HG02981 (cell line): ENCODE data around the gene PRKCH.

Source experiments
- ATAC-seq: cut with Tn5 transposase; IDR thresholded peaks from one replicate; pipeline ENCODE4 v1.9.1; 2021; ENCODE audit warnings: mild to moderate bottlenecking, moderate library complexity; ENCODE audit not compliant: unreplicated experiment

Gene PRKCH

DNA sequence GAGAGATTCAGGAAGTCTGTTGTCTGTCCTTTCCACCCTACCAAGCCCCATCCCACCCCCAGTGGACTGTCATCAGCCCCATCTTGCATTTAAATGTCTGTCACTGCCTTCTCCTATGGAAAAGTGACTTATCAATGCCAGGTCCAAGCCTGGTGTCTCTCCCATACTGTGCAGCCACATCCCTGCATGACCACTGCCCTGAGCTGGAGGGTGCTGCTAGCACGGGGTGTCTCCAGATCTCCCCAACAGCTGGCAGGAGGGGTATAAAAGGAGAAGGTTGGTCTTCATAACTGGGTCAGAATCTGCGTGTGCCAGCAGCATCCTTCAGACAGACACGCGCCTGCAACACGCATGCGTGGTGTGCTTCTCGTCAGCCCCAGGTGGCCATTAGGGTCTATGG, 219.6 kb downstream of the PRKCH start:
- ATAC-seq: no peak

DNA sequence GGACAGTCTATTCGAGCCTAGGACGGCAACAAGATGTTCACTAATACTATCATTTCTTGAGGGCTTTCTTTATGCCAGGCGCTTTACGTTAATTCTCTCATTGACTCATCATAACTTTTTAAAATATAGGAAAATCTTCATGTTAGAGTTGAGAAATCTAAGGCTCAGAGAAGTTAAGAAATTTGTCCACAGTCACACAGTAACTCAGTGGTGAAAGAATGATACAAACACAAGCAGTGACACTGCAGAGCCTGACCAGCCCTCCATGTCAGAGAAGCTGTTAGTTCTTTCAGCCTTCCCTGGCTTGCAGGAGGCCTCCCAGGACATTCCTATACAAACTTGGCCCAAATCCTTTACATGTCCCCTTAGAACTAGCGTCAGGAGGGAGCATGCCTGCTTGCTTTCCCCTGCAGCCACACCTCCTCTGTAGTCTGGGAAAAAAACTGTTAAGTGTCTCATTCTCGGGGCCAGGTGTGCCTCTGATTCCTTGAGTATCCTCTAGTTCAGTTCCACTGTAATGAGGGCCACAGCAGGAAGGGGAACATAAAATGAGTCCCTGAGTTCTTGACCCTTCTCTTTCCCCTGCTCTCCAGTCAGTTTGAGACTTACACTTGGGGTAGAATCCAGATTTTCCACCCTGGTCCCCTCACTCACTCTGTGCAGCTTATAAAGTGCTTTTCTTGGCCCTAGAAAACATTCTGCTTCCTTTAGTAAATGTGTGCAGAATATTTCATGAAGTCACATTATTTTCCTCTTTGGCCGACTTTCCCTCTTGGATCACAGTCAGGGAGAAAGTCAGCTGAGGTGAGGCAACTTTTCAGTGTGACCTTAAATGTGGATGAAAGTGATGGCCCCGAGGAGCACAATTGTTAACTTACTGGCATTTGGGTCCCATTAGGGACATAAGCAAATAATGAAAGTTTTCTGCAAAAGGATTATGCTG, 221.7 kb downstream of the PRKCH start:
- ATAC-seq: no peak

DNA sequence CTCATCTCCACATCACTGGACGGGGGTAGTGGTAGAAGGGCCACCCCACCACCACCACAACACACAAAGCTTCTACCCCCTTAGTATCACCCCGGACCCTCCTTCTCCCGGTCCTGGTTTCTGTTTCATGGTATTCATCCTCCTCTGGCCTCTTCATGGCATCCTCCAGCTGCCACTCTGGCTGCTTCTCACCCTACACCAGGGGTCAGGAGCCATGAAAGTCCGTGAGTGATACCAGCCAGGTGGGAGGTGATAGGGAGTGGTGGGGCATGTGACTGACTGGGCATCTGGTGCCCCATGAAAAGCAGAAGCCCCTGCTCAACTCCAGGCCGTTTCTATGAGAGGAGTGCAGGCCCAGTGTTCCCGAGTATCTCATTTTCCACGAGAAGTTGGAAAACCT, 222.6 kb downstream of the PRKCH start:
- no peak for ATAC-seq

DNA sequence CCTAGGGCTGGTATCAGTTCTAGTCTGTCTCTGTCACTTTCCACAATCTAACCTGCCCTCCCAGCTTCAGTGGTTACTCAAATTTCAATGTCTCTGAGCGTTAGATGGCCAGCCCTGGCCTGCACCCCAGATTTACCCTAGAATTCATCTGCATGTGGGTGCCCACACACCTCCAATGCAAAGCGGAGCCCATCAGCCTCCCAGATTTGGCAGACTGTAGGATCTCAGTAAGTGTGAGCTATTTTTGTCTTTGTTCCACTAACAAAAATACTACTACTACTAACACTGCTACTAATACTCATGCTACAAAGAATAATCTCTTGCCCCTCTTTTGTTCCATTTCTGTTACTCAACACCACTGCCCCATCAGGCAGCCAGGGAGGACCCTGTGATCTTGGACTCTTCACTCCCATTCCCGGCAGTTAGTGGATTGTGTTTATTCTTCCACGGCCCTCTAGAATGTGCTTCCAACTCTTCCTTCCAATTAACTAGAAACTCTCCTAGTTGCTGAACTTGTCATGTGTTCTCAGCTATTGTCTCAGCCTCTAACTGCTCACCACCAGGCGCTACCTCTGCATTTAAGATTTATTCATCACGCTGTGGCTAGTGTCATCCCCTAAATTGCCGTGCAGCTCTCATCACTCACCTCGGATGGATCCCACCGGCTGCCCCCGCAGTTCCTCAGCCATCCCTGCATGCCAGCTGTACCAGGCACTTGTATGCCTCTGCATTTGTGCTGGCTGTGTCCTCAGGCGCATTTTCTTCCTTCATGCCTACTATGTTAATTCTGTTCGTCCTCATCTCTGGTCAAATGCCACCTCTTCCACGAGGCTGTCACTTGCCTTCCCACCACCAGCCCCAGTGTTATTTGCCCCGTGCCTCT, 223.3 kb downstream of the PRKCH start:
- ATAC-seq: no peak

DNA sequence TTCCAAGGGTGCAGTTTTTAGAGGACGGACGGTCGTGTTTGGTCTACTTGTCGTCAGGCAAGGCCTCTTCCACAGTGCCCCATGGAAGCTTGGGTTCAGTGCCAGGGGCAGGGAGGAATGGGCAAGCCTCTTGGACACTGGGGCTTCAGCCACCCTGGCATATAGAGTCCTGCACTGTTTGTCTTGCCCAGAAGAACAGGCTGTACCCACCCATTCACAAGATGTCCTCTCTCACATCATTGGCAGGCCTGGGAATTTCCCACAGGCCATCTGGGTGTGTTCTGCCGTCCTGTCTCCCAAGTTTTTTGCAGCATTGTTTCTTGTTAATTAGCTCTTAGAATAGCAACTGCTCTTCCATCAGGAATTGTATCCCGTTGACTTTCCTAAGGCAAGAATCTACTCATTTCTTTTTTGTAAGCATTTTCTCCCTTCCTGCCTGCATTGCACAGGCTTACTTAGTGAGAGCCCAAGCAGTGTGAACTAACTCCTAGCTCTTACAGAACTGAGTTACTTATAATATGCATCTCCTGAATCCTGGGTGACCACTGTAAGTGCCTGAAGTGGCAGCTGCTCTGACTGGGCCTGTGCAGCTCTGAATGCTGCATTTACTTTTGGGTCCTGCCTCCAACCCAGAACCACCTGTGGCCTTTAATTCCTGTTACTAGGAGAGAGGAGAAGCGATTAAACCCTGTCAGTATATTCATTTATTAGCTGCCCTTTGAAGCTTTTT, 224.5 kb downstream of the PRKCH start:
- no peak for ATAC-seq

DNA sequence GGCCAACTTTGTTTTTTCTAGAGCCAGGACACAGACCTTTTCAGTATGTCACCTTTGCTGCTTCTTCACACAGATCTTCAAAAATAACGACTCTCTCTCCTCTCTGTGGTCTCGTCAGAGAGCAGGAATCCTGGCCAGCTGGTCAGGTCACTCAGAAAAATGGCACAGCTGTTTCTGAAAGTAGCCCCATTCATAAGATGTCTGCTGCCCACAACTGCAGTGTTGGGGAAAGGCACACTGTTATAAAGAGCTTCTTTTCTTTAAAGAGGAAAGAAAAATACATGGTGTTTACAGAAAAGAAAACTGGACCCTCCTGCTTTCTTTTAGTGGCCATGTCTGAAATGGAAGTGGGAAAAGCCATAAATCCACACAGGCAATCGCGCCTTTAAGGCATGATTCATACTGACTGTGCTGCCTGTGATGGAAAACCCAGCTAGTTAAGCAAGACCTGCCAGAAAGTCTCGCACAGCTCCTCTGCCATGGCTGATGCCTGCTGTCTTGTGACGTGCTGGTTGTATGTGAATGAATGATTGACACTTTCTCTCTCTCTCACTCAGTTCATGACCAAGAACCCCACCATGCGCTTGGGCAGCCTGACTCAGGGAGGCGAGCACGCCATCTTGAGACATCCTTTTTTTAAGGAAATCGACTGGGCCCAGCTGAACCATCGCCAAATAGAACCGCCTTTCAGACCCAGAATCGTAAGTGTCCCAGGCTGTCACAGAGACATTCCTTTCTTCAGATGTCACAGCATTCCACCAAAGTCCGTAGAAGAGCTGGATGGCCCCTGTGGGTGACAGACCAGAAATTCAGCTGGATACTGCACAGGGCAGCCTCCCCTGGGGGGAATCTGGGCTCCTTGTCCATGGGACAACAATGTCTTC, 226.0 kb downstream of the PRKCH start:
- ATAC-seq: no peak

DNA sequence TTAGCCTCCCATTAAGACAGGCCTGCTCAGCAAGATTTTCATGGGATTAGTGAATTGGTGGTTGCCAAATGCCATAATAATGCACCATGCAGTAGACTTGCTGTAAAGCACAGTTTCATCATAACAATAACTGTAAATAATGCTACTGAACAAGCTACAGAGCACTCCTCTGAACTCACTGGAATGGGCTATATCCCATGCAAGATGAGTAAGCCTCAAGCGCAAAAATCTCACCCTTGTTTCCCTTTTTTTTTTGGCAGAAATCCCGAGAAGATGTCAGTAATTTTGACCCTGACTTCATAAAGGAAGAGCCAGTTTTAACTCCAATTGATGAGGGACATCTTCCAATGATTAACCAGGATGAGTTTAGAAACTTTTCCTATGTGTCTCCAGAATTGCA, 228.0 kb downstream of the PRKCH start:
- no peak for ATAC-seq

DNA sequence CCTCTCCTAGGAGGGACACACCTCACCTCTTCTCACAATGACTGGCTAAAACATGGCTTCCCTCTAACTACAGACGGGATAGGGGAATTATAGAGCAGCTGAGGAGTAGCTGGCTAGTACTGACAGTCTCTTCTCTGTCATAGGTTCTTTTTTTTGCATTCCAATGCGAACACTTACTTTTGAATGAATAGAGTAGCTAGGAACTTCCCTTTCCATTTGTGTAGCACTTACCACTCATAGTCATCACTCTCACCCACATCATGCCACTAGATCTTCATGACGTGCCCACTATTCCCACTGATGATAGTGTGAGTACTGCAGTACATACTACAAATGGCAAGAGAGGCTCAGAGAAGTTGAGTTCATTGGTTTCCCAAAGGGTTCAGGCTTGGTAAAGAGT, 230.0 kb downstream of the PRKCH start:
- no peak for ATAC-seq

DNA sequence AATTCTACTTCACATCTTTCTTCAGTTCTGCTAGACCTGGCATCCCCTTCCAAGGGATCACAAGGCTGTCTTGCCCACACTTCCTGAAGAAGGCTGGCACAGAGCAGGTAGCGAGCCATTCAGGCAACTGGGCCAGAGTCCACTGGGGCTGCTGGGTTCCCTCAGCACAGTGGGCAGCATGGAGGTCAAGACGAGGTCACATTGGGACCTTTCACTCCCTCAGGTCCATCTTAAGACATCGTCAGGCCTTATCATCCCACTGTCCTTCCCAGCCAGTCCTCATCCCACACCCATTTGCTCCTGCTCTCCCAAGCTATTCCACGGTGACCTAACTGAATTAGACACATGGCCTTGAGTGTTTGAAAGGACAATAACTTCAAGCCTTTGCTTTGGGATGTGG, 230.9 kb downstream of the PRKCH start:
- no peak for ATAC-seq

DNA sequence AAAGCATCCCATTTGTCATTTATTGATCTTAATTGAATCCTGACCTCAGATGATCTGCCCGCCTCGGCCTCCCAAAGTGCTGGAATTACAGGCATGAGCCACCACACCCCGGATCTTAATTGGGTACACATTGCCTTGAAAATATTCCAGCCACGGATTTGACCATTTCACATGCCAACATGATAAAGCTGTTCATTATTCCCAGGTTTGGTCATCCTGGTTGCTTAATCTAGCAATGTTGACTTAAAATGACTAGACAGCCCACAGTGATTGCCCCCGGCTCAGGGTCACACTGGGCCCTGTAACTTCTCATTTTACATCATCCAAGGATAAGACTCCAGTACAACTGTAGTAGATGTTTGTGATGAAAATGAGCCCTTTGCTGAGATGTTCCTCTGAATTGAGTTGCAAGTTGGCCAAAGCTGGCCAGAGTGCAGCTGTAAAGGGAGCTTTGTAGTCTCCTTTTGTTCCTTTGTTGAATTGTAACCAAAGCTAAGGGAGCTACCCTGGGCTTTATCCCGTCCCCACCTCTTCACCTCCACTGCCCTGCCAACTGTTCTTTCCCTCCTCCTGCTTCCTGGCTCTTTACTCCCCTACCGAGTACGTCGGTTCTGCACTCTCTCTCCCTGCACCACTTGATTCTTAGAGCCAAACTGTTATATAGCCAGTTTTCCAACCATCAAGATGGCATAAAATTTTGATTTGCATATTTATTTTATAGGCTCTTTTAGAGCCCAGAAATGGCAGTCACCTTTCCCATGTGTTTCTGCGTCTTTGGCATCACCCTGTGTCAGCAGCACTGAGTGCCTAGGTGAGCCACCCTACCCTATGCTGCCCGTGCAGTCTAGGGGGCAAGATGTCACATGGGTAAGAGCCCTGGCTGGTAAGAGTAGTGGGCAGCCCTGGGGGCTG, 232.6 kb downstream of the PRKCH start:
- no peak for ATAC-seq

DNA sequence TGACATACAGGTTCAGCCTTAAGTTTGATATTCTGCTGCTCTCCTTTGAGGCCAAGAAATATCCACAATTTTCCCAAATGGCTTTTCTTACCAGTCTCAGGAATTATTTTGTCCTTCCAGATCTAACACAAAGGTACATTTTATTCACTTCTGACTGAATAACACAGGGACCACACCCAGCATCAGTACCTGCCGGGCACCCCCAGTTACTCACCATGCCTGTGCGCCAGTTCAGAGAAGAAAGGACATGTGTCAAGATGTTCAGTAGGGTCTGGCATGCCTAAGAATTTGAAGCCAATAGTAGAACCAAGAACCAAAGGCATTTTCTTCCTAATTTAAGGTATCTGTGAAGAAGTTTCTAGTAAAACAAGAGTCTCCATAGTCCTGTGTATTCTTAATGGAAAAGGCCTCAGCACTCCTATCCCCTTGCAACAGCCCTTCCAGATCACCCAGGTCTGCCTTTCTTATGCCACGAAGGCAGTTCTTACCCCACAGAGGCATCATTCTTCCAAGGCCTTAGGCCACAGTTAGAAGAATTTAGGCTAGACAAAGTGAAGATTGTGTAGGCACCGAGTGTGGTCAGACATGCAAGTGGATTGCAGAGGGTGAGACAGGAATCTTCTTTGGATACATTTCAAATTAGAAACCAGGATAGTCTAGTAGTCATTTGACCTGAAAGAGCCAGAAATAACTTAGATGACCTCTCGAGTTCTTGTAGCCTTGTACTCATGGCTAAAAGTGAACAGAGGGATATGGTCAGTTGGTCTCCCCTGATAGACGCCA, 233.9 kb downstream of the PRKCH start:
- ATAC-seq: no peak

DNA sequence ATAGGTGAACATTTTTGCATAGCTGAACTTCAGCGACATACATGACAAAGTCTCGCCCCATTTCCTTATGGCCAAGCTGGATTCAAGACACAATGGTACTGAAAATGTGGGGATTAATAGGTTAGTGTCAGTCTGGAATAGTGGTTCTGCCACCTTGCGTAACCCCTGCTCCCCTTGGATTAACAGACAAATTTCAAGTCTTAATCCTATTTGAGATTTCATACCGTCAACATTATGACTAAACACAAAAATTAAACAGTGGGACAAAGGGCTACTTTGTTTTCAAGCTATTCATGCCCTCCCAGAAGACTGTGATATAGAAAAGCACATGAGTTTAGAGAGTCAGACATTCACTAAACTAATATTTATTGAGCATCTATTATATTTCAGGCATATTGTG, 235.1 kb downstream of the PRKCH start:
- ATAC-seq: no peak

DNA sequence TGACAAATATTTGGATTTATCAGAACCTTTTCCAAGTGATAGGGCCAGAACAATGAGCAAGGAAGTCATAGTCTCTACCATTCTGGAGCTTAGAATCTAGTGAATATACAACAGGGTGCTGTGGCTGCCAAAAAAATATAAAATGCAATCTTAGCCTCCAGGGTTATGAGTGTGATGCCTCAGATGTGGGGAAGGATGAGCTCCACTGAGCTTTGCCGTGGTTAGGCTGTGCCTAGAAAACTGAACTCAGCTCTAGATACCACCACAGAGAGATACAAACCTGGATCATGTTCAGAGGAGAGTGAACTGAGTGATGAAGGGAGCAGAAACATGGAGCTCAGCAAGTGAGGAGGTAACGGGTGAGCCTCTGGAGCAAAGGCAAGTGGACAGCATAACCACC, 235.9 kb downstream of the PRKCH start:
- ATAC-seq: no peak

DNA sequence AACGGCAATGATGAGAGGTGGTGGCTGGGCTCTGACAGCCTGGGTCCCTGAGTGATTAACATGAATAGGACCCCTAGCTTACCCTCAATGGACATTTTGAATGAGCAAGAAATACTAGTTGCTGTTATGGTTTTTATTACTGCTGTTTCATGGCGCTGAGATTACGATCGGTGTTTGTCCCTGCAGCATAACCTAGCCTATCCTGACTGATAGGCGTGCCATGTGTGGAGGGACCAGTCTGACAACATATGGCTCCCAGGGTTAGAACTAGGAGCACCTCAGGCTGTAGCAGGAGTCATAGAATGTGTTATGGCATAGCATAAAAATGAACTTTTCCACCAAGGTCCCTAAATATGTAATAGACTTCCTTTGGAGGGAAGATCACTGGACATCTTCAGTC, 236.5 kb downstream of the PRKCH start:
- ATAC-seq: no peak

DNA sequence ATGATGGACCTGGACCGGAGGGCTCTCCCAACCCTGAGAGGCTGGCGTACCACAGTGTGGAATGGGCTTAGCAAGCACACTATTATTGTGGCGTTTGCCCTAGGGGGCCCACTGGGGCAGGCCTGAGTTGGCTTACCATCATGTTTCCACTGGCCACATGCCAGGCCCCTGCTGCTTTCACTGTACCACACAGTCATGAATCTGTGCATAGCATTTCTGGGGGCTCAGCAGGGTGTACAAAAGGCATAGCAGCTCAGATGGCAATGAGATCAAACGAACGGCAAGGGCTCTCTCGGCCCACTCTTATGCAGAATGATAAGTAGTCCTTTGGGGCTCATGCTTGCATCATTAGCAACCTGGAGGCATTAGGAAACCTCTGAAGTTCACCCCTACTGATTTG, 236.9 kb downstream of the PRKCH start:
- ATAC-seq: no peak

DNA sequence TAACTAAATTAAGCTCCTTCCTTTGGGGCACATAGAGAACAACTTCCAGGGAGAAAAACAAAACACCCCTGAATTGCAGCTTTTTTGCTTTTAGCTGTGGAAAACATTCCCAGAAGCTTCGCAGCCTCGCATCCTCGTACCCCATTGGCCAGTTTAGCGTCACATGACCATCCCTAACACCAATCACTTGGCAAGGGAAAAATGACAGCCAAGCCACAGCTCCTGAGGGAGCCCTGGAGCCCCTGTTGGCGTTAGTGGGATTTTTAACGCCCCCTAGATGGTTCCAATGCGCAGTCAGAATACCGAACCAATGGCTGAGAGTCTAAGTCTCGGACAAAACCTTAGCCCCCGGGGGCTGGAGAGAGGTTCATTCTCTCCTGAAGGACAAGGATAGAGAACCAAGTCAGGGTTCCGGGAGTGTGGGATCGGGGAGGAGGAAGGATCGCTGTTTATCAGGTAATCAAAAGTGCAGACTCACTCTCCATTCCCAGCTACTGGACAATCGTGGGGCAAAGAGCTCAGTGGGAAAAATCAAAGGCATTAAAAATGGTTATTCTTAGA, 238.3 kb downstream of the PRKCH start:
- no peak for ATAC-seq

DNA sequence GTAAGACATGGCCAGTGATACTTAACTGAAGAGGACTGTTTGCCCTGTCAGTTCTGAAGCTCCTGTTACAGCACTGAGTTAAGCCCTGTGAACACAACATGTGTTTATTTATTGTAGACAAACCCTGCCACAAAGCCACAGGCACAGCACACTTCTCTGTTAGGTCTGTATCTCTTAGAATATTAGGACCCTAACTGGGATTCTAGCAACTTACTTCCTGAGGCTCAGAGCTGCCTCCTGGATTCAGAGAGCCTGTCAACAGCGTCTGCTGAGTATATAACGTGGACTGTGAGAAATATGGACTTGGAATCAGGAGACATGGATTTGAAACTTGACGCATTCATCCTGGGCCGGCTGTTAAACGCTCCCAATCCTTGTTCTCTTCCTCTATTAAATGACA, 238.9 kb downstream of the PRKCH start:
- no peak for ATAC-seq

DNA sequence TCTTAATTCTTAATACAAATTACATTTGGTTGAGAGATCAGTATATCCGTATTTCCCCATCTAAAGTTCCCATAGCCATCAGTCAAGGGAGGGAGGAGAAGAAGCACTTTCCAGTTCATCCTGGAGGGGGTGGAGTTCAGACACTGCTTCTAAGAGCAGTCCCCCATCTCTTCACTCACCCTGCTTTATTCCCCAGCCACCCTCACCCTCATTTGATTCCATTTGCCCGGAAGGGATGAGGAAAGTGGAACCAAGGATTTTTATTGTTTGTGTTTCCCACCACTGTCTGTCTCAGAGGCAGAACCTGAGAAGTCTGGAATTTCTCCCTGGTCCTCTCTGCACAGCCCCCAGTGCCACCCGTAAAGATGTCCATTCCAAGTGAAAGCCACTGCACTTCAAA, 239.7 kb downstream of the PRKCH start:
- no peak for ATAC-seq
